OCI-LY1 (cell line): ENCODE results near the gene TACR1.

Source experiments
- EZH2 ChIP-seq: fragments of 200-600 bp; sonication (generic), shearing (Covaris generic); IDR thresholded peaks from 2 replicates; pipeline ENCODE4 v1.8.0; 2017; ENCODE audit warnings: borderline replicate concordance, mixed run types, mild to moderate bottlenecking, antibody characterized with exemption, low read length, moderate library complexity, mixed read lengths
- TF ChIP-seq, protein P1 (sequence below): fragments of 200-600 bp; sonication (generic), shearing (Covaris generic); IDR thresholded peaks from 2 replicates; pipeline ENCODE4 v1.5.1; 2017; ENCODE audit warnings: mild to moderate bottlenecking, antibody characterized with exemption, low read length, moderate library complexity, mixed read lengths

DNA sequence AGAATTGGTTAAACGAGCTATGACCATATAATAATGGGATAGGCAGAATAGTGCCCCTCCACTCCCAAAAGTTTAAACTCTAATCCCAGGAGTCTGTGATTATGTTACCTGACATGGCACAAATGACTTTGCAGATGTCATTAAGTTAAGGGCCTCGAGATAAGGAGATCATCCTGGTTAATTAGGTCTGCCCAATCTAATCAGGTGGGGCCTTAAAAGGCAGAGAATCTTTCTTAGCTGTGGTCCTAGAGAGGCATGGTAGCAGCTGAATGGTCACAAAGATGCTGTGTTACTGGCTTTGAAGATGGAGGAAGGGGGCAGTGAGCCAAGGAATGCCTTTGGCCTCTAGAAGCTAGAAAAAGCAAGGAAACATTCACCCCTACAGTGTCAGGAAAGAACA, 31.1 kb downstream of the TACR1 start:
- TF ChIP-seq, protein P1, sequence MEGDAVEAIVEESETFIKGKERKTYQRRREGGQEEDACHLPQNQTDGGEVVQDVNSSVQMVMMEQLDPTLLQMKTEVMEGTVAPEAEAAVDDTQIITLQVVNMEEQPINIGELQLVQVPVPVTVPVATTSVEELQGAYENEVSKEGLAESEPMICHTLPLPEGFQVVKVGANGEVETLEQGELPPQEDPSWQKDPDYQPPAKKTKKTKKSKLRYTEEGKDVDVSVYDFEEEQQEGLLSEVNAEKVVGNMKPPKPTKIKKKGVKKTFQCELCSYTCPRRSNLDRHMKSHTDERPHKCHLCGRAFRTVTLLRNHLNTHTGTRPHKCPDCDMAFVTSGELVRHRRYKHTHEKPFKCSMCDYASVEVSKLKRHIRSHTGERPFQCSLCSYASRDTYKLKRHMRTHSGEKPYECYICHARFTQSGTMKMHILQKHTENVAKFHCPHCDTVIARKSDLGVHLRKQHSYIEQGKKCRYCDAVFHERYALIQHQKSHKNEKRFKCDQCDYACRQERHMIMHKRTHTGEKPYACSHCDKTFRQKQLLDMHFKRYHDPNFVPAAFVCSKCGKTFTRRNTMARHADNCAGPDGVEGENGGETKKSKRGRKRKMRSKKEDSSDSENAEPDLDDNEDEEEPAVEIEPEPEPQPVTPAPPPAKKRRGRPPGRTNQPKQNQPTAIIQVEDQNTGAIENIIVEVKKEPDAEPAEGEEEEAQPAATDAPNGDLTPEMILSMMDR, result no peak
- no peak for TF ChIP-seq EZH2
